Sigmoid colon (tissue), 7 donors: ENCODE results near the gene CRABP2. TPM values are rescaled to one million over a fixed set of nuclear protein-coding genes. Genes with fewer than 3 reads are reported as not detected.

Experiments used
- DNase-seq: peaks from one replicate; pipeline ENCODE4 v3.0.0-alpha.2; 2019
- H3K27ac ChIP-seq, 4 donors: fragments of 200-600 bp; sonication (generic); one replicate each; pipeline ENCODE4 v1.5.1; 2016 to 2019; ENCODE audit warnings: mild to moderate bottlenecking in 1 of 4
- H3K27me3 ChIP-seq, 3 donors: fragments of 200-600 bp; sonication (generic); one replicate each; pipeline ENCODE4 v1.5.1; 2019; ENCODE audit warnings: mild to moderate bottlenecking in 1 of 3
- H3K36me3 ChIP-seq, 4 donors: fragments of 200-600 bp; sonication (generic); one replicate each; pipeline ENCODE4 v1.5.1; 2016 to 2019
- H3K4me1 ChIP-seq, 4 donors: fragments of 200-600 bp; sonication (generic); one replicate each; pipeline ENCODE4 v1.5.1; 2017 to 2019
- H3K4me3 ChIP-seq, 4 donors: fragments of 200-600 bp; sonication (generic); one replicate each; pipeline ENCODE4 v1.5.1; 2017 to 2019; ENCODE audit warnings: mild to moderate bottlenecking in 2 of 4, moderate library complexity in 1 of 4
- H3K9me3 ChIP-seq, 4 donors: fragments of 200-600 bp in 3 of 4; sonication (generic) in 3 of 4; one replicate each; pipeline versions ENCODE4 v1.5.1 to v1.6.1; 2013 to 2019
- EP300 ChIP-seq, 4 donors: sonication (generic); formaldehyde crosslinking; IDR thresholded peaks; one replicate each; pipeline ENCODE4 v1.6.1; 2017; ENCODE audit warnings: antibody characterized with exemption in 4 of 4
- POLR2A ChIP-seq, 2 donors: fragments of 450-650 bp; IDR thresholded peaks; one replicate each; pipeline ENCODE4 v1.6.1; 2016; ENCODE audit warnings: antibody characterized with exemption in 2 of 2, mild to moderate bottlenecking in 2 of 2, moderate library complexity in 2 of 2
- POLR2AphosphoS5 ChIP-seq, 4 donors: sonication (generic); formaldehyde crosslinking; IDR thresholded peaks; one replicate each; pipeline ENCODE4 v1.6.1; 2017; ENCODE audit warnings: antibody characterized with exemption in 4 of 4
- WGBS, 2 donors: extraction: QIAGEN DNeasy Blood & Tissue Kit; methylation state at CpG; one replicate each; pipeline ENCODE4 v1.1.7; 2013; 5-methylcytosine and 5-hydroxymethylcytosine counted together
- intact Hi-C: fragments of 100-400 bp; cut with DNase I; formaldehyde crosslinking; loops from one replicate; pipeline ENCODE4 v1.15.1; 2023
- polyA plus RNA-seq, 3 donors: library from polyadenylated mRNA; stranded (reverse); fragments of 200-250 nt; gene quantifications; one replicate each; pipeline ENCODE4 v1.2.3, GENCODE V29; 2013
- total RNA-seq, 4 donors: library from RNA; depleted of rRNA; stranded (reverse); fragments of >200 nt; gene quantifications; one replicate each; pipeline ENCODE4 v1.1.0, GENCODE V29; 2016
- TF ChIP-seq, protein P1 (sequence below), 4 experiments: fragments of 450-650 bp in 3 of 4; fragments of 200-600 bp in 1 of 4; IDR thresholded peaks; one replicate each; pipeline ENCODE4 v1.5.1; 2016 to 2019; ENCODE audit warnings: antibody characterized with exemption in 4 of 4, mild to moderate bottlenecking in 3 of 4, moderate library complexity in 2 of 4
- donor health status: healthy with polysubstance abuse.
- donor health status: Bipolar disorder and iron deficiency.
- donor health status: healthy.

CRABP2 gene
- total and polyA plus RNA-seq, 7 donors = 3.1 to 7.8 (median 4.9) TPM; not detected in 2

- 66 to 84% methylated on average over 8 of the region's 8 CpGs for WGBS, 2 donors
- H3K27me3 ChIP-seq = peaks cover 5 to 60% (median 17%) of the 10 kb centered on the region in 3 donors
- intact Hi-C loops = no loop called here
- no peaks in the 10 kb centered on the region for H3K9me3 ChIP-seq
- DNase-seq = no peak
- TF ChIP-seq POLR2A (IDR thresholded peaks at IDR 0.05) (no peak), EP300 (IDR thresholded peaks at IDR 0.05) (no peak), POLR2AphosphoS5 (IDR thresholded peaks at IDR 0.05) (no peak)
- TF ChIP-seq, protein P1, sequence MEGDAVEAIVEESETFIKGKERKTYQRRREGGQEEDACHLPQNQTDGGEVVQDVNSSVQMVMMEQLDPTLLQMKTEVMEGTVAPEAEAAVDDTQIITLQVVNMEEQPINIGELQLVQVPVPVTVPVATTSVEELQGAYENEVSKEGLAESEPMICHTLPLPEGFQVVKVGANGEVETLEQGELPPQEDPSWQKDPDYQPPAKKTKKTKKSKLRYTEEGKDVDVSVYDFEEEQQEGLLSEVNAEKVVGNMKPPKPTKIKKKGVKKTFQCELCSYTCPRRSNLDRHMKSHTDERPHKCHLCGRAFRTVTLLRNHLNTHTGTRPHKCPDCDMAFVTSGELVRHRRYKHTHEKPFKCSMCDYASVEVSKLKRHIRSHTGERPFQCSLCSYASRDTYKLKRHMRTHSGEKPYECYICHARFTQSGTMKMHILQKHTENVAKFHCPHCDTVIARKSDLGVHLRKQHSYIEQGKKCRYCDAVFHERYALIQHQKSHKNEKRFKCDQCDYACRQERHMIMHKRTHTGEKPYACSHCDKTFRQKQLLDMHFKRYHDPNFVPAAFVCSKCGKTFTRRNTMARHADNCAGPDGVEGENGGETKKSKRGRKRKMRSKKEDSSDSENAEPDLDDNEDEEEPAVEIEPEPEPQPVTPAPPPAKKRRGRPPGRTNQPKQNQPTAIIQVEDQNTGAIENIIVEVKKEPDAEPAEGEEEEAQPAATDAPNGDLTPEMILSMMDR (IDR thresholded peaks at IDR 0.05) = no peak
- H3K27ac ChIP-seq = no peak overlapping the region
- no peak overlapping the region for H3K4me3 ChIP-seq
- peaks cover 0 to 18% (median 16%) of the 10 kb centered on the region in 4 donors for H3K4me1 ChIP-seq
- no peaks in the 10 kb centered on the region for H3K36me3 ChIP-seq
Observed at GRCh38 chr1:156681196-156681960, 24.0 kb downstream of the CRABP2 start.

DNA sequence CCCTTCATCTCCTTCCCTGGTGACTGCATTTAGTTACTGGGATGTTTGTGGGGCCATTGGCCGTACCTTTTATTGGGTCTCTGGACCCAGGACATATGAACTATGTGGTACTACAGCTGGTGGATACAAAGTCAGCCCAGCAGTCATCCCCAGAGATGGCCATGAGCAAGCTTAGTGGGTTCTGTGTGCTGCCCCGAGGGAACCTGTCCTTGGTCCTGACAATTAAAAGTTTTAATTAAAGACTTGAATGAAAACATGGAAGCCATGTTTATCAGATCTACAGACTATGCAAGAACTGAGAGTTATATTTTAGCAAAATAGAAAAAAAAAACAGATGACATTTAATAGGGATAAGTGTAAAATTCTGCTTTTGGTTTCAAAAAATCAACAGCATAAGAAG, 25.3 kb downstream of the CRABP2 start:
- peaks cover 5 to 62% (median 20%) of the 10 kb centered on the region in 3 donors for H3K27me3 ChIP-seq
- intact Hi-C loops = no loop called here
- H3K9me3 ChIP-seq = no peaks in the 10 kb centered on the region
- no peak overlapping the region for H3K27ac ChIP-seq
- DNase-seq = no peak
- WGBS, 2 donors = 40 to 58% methylated on average over 2 of the region's 2 CpGs
- H3K36me3 ChIP-seq = no peaks in the 10 kb centered on the region
- H3K4me3 ChIP-seq = no peak overlapping the region
- TF ChIP-seq POLR2A (IDR thresholded peaks at IDR 0.05) (no peak), POLR2AphosphoS5 (IDR thresholded peaks at IDR 0.05) (no peak), EP300 (IDR thresholded peaks at IDR 0.05) (no peak)
- TF ChIP-seq, protein P1 (IDR thresholded peaks at IDR 0.05) = no peak
- peaks cover 0 to 32% (median 27%) of the 10 kb centered on the region in 4 donors for H3K4me1 ChIP-seq

DNA sequence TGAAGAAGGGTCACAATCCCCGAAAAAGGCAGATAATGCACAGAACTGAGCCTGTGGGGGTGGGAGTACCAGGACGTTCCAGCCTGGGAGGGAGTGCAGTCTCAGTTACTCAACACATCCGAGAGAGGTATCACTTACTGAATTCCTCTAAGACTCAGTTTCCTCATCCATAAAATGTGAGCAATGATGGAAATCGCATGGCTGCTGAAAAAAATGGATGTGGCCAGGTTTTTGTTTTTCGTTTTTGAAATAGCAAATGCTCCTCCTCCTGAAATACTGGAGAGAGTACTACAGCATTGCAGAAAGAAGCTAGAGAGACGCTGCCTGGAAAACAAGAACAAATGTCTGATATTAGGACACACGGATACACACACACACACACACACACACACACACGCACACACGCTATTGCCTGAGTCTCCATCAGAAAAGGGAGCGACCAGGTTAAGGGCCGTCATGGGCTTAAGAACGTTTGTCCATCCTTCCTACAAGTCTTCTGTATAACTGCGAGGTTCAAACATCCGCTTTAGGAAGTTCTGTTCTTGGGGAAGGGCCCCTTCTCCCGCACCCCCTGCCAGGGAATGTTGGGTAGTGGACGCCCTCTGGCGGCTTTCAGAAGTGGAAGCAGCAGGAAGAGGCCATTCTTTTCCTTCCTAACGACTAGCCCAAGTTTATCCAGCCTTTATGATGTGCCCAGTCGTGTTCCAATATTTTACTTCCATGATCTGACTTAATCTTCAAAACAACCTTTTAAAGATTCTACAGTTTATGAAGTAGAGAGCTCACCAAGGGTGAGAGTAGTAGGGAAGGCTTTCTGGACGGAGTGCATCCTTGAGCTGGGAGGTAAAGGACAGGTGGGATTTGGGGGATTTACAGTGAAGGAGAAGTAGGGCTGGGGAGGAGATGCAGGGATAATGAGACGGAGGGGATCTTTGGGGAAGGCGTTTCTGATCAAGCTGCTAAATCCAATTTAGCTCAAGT, 27.5 kb downstream of the CRABP2 start:
- no peaks in the 10 kb centered on the region for H3K36me3 ChIP-seq
- peaks cover 5 to 46% (median 20%) of the 10 kb centered on the region in 3 donors for H3K27me3 ChIP-seq
- 2 to 4% methylated on average over 22 of the region's 22 CpGs for WGBS, 2 donors
- H3K9me3 ChIP-seq = no peaks in the 10 kb centered on the region
- intact Hi-C loops = loop anchor here (1.0 kb wide), 1 partner anchor 18 kb away; no protein-coding TSS in a partner anchor
- peak overlapping the region; percentile 29 to 53 (median 44) for H3K4me3 ChIP-seq
- peak in 1 of 4 donors; percentile 30 for TF ChIP-seq POLR2AphosphoS5 (IDR thresholded peaks at IDR 0.05)
- no peak for TF ChIP-seq POLR2A (IDR thresholded peaks at IDR 0.05)
- TF ChIP-seq, protein P1 (IDR thresholded peaks at IDR 0.05) = peak; percentile 84 to 93 (median 89)
- peaks cover 0 to 43% (median 33%) of the 10 kb centered on the region in 4 donors for H3K4me1 ChIP-seq
- H3K27ac ChIP-seq = peak overlapping the region; percentile 42 to 79 (median 72)
- DNase-seq = peak; percentile 88

- intact Hi-C loops = no loop called here
- H3K4me1 ChIP-seq = peaks cover 0 to 43% (median 33%) of the 10 kb centered on the region in 4 donors
- H3K36me3 ChIP-seq = no peaks in the 10 kb centered on the region
- 2 to 3% methylated on average over 70 of the region's 70 CpGs for WGBS, 2 donors
- peak within 1 kb of the TSS; percentile 42 to 79 (median 72) for H3K27ac ChIP-seq
- TF ChIP-seq POLR2AphosphoS5 (IDR thresholded peaks at IDR 0.05) = peak in 3 of 4 donors; percentile 43 to 57 (median 53)
- TF ChIP-seq EP300 (IDR thresholded peaks at IDR 0.05) = no peak
- H3K9me3 ChIP-seq = no peaks in the 10 kb centered on the region
- DNase-seq = peak; percentile 89
- H3K4me3 ChIP-seq = peak within 1 kb of the TSS; percentile 29 to 53 (median 44)
- H3K27me3 ChIP-seq = peaks cover 5 to 46% (median 20%) of the 10 kb centered on the region in 3 donors
Observed at GRCh38 chr1:156676820-156677615, 28.4 kb downstream of the CRABP2 start, which contains the start of gene NES. Gene NES (minus strand): TSS chr1:156677407. CDS start chr1:156677264, 143 bp downstream.
